HEK293 (cell line): ENCODE data around the gene B2M.
"Not testable (repeated sequence)": the region's sequence is repeated elsewhere in the genome, so short reads cannot be mapped to it uniquely, and the experiment has no call there.

Source experiments
- CTCF ChIA-PET: fragments of 350-600 bp; formaldehyde crosslinking; extraction: SDS; loops from one replicate; lab custom pipeline; 2021; ENCODE audit warnings: antibody characterized with exemption; lab: Yijun Ruan, JAX
- POLR2A ChIA-PET: fragments of 300-600 bp; formaldehyde crosslinking; extraction: SDS; loops from one replicate; lab custom pipeline; 2020; ENCODE audit warnings: antibody characterized with exemption, inconsistent platforms; lab: Yijun Ruan, JAX
- H3K27ac ChIP-seq: fragments of 200-500 bp; sonication (Bioruptor generic); 2 replicates; pipeline ENCODE4 v1.5.1; 2014; ENCODE audit warnings: low read depth, low read length, control low read depth, inconsistent platforms; ENCODE audit errors: extremely low read depth
- H3K36me3 ChIP-seq, 2 experiments: fragments of 200-500 bp in 1 of 2; sonication (Bioruptor generic) in 1 of 2; 1 replicate in 1 of 2; 2 replicates in 1 of 2; pipeline ENCODE4 v1.5.1; 2014 to 2017; ENCODE audit warnings: inconsistent platforms in 2 of 2, low read length in 2 of 2; ENCODE audit not compliant: control insufficient read depth in 2 of 2, insufficient read depth in 1 of 2
- H3K4me1 ChIP-seq: fragments of 200-500 bp; sonication (Bioruptor generic); 2 replicates; pipeline ENCODE4 v1.5.1; 2014; ENCODE audit warnings: mild to moderate bottlenecking, low read length, inconsistent platforms; ENCODE audit not compliant: control insufficient read depth, insufficient read depth
- H3K4me3 ChIP-seq: 2 replicates; pipeline ENCODE4 v1.5.1; 2011; ENCODE audit warnings: low read depth, mild to moderate bottlenecking, control low read depth, low read length, moderate library complexity
- H3K9me3 ChIP-seq: fragments of 200-500 bp; sonication (Bioruptor generic); 2 replicates; pipeline ENCODE4 v1.5.1; 2014; ENCODE audit warnings: low read depth, low read length, inconsistent platforms; ENCODE audit not compliant: control insufficient read depth, insufficient read depth
- BCL11A ChIP-seq: fragments of 450-650 bp; formaldehyde crosslinking; IDR thresholded peaks from 2 replicates; pipeline ENCODE4 v1.5.1; 2016; ENCODE audit warnings: low read depth, missing biosample characterization, missing genetic modification characterization
- BCL11B ChIP-seq: fragments of 450-650 bp; formaldehyde crosslinking; IDR thresholded peaks from 2 replicates; pipeline ENCODE4 v1.5.1; 2016; ENCODE audit warnings: low read depth, missing biosample characterization, missing genetic modification characterization
- HIC1 ChIP-seq: fragments of 450-650 bp; formaldehyde crosslinking; IDR thresholded peaks from 2 replicates; pipeline ENCODE4 v1.5.1; 2016; ENCODE audit warnings: missing biosample characterization, missing genetic modification characterization
- PRDM10 ChIP-seq: fragments of 450-650 bp; formaldehyde crosslinking; IDR thresholded peaks from 2 replicates; pipeline ENCODE4 v1.5.1; 2016; ENCODE audit warnings: missing biosample characterization, missing genetic modification characterization
- ZNF2 ChIP-seq: fragments of 450-650 bp; formaldehyde crosslinking; IDR thresholded peaks from 2 replicates; pipeline ENCODE4 v1.5.1; 2016; ENCODE audit warnings: missing biosample characterization, missing genetic modification characterization
- ZNF202 ChIP-seq: fragments of 450-650 bp; formaldehyde crosslinking; IDR thresholded peaks from 2 replicates; pipeline ENCODE4 v1.5.1; 2016; ENCODE audit warnings: missing biosample characterization, missing genetic modification characterization, borderline replicate concordance
- ZNF280C ChIP-seq: fragments of 450-650 bp; formaldehyde crosslinking; IDR thresholded peaks from 2 replicates; pipeline ENCODE4 v1.5.1; 2016; ENCODE audit warnings: missing biosample characterization, missing genetic modification characterization
- ZNF280D ChIP-seq: fragments of 450-650 bp; formaldehyde crosslinking; IDR thresholded peaks from 2 replicates; pipeline ENCODE4 v1.5.1; 2016; ENCODE audit warnings: missing biosample characterization, missing genetic modification characterization
- ZNF335 ChIP-seq: fragments of 450-650 bp; formaldehyde crosslinking; conservative IDR thresholded peaks from 2 replicates; pipeline ENCODE4 v1.5.1; 2016; ENCODE audit warnings: missing biosample characterization, missing genetic modification characterization
- ZNF341 ChIP-seq: fragments of 450-650 bp; formaldehyde crosslinking; IDR thresholded peaks from 2 replicates; pipeline ENCODE4; 2016; ENCODE audit warnings: low read depth, missing biosample characterization, missing genetic modification characterization
- ZNF366 ChIP-seq: fragments of 450-650 bp; formaldehyde crosslinking; conservative IDR thresholded peaks from 2 replicates; pipeline ENCODE4 v1.5.1; 2016; ENCODE audit warnings: missing biosample characterization, missing genetic modification characterization
- ZNF664 ChIP-seq: fragments of 450-650 bp; formaldehyde crosslinking; IDR thresholded peaks from 2 replicates; pipeline ENCODE4 v1.5.1; 2016; ENCODE audit warnings: missing biosample characterization, missing genetic modification characterization
- ZNF692 ChIP-seq: fragments of 450-650 bp; formaldehyde crosslinking; IDR thresholded peaks from 2 replicates; pipeline ENCODE4 v1.5.1; 2016; ENCODE audit warnings: missing biosample characterization, missing genetic modification characterization
- ZNF776 ChIP-seq: fragments of 450-650 bp; formaldehyde crosslinking; IDR thresholded peaks from 2 replicates; pipeline ENCODE4 v1.5.0; 2017; ENCODE audit warnings: missing biosample characterization, missing genetic modification characterization, borderline replicate concordance
- ZNF837 ChIP-seq: fragments of 450-650 bp; formaldehyde crosslinking; IDR thresholded peaks from 2 replicates; pipeline ENCODE4 v1.5.1; 2016; ENCODE audit warnings: missing biosample characterization, missing genetic modification characterization

The B2M gene

GRCh38 chr15:44726568-44727484 lies 15.5 kb downstream of the B2M start (continued):
- TF ChIP-seq ZNF341 (tag by site-specific recombination) (peak; percentile 32; the same call in 1 of the 2 replicates), BCL11B (tag by site-specific recombination) (no peak), ZNF366 (tag by site-specific recombination) (0 out of 2 replicates have a peak, but pooled peaks have one; percentile 23), ZNF202 (tag by site-specific recombination) (no peak), ZNF692 (tag by site-specific recombination) (peak; percentile 94), PRDM10 (tag by site-specific recombination) (peak; percentile 49; the same call in 1 of the 2 replicates)

GRCh38 chr15:44727485-44728231 lies 16.3 kb downstream of the B2M start:
- no peaks in the 10 kb centered on the region for H3K9me3 ChIP-seq
- ChIA-PET POLR2A (interaction anchor here (1.9 to 2.0 kb wide), 2 partner anchors 16 to 65 kb away, joined by 21 to 22 read pairs; partner anchors contain the start of genes B2M, PATL2 and SPG11), CTCF (interaction anchor here (1.4 kb wide), 1 partner anchor 12 kb away, joined by 3 read pairs; no protein-coding TSS in a partner anchor)
- peaks cover 0 to 13% of the 10 kb centered on the region in 2 experiments; a peak in 1 of 3 replicates for H3K36me3 ChIP-seq
- TF ChIP-seq ZNF2 (no peak), ZNF837 (tag by site-specific recombination) (no peak), ZNF280C (tag by site-specific recombination) (no peak), ZNF776 (no peak), ZNF335 (no peak)
- H3K4me1 ChIP-seq, result peaks cover 7% of the 10 kb centered on the region; the same call in 1 of the 2 replicates
- H3K4me3 ChIP-seq, result no peak overlapping the region
- H3K27ac ChIP-seq, result 0 out of 2 replicates have a peak overlapping the region, but pooled peaks have one; percentile 18

- ChIA-PET CTCF (interaction anchor here (0.7 to 1.5 kb wide), 5 partner anchors 11 to 512 kb away, joined by 3 to 10 read pairs (median 5); partner anchors contain the start of gene SPG11), POLR2A (interaction anchor here (0.5 to 2.3 kb wide), 9 partner anchors 9 to 431 kb away, joined by 3 to 37 read pairs (median 4); partner anchors contain the start of genes B2M, EIF3J, PATL2 and SPG11)
- peaks cover 0 to 13% of the 10 kb centered on the region in 2 experiments; a peak in 1 of 3 replicates for H3K36me3 ChIP-seq
- not testable (repeated sequence) for H3K4me1 ChIP-seq, H3K9me3 ChIP-seq
- peak overlapping the region; percentile 85 for H3K27ac ChIP-seq
- peak overlapping the region; percentile 32 for H3K4me3 ChIP-seq
- TF ChIP-seq ZNF280D (tag by site-specific recombination), result peak; percentile 37; the same call in 1 of the 2 replicates
- peak; percentile 68; the same call in 1 of the 2 replicates for TF ChIP-seq ZNF664 (tag by site-specific recombination)
- TF ChIP-seq BCL11A (tag by site-specific recombination), result 0 out of 2 replicates have a peak, but pooled peaks have one; percentile 38
- TF ChIP-seq HIC1 (tag by site-specific recombination), result 0 out of 2 replicates have a peak, but pooled peaks have one; percentile 35
Observed at GRCh38 chr15:44728232-44728575, 16.9 kb downstream of the B2M start.
